Nephron (organoid): ENCODE results near the gene DSTN.

Experiments
- H3K27ac Mint-ChIP-seq, 3 experiments: 2 replicates each; pipeline ENCODE4 v1.8.0; 2020; ENCODE audit warnings: mixed read lengths in 3 of 3, mild to moderate bottlenecking in 2 of 3, moderate library complexity in 1 of 3
- H3K27me3 Mint-ChIP-seq: 2 replicates; pipeline ENCODE4 v1.8.0; 2021; ENCODE audit warnings: low read depth, mild to moderate bottlenecking, moderate library complexity, mixed read lengths
- H3K36me3 Mint-ChIP-seq: 2 replicates; pipeline ENCODE4 v1.8.0; 2020; ENCODE audit warnings: low read depth, mixed read lengths
- H3K4me1 Mint-ChIP-seq: 2 replicates; pipeline ENCODE4 v1.8.0; 2020; ENCODE audit warnings: mixed read lengths
- H3K4me3 Mint-ChIP-seq, 3 experiments: 2 replicates each; pipeline ENCODE4 v1.8.0; 2020; ENCODE audit warnings: mild to moderate bottlenecking in 3 of 3, mixed read lengths in 3 of 3, moderate library complexity in 2 of 3
- H3K9me3 Mint-ChIP-seq: 2 replicates; pipeline ENCODE4 v1.8.0; 2020; ENCODE audit warnings: mixed read lengths
- CTCF ChIP-seq, 3 experiments: fragments of 200-600 bp; sonication (generic); IDR thresholded peaks; one replicate each; pipeline ENCODE4 v1.5.0; 2021; ENCODE audit warnings: antibody characterized with exemption in 3 of 3; ENCODE audit not compliant: unreplicated experiment in 3 of 3

DSTN gene

GRCh38 chr20:17525650-17526049 is 44.2 kb upstream of the DSTN start:
- Mint-ChIP-seq H3K4me3 (no peak overlapping the region), H3K36me3 (no peaks in the 10 kb centered on the region), H3K27ac (no peak overlapping the region), H3K4me1 (peaks cover 7% of the 10 kb centered on the region), H3K27me3 (peaks cover 13% of the 10 kb centered on the region), H3K9me3 (no peaks in the 10 kb centered on the region)
- TF ChIP-seq CTCF (IDR thresholded peaks at IDR 0.05; ENCODE audit: unreplicated experiment in 3 of 3) = no peak

GRCh38 chr20:17529586-17529985 is 40.3 kb upstream of the DSTN start:
- TF ChIP-seq CTCF (IDR thresholded peaks at IDR 0.05; ENCODE audit: unreplicated experiment in 3 of 3) = no peak
- H3K9me3 Mint-ChIP-seq = no peaks in the 10 kb centered on the region
- H3K4me3 Mint-ChIP-seq = peak overlapping the region; percentile 16 to 90 (median 21)
- no peak overlapping the region for H3K27ac Mint-ChIP-seq
- peaks cover 24% of the 10 kb centered on the region for H3K4me1 Mint-ChIP-seq
- H3K36me3 Mint-ChIP-seq = no peaks in the 10 kb centered on the region
- H3K27me3 Mint-ChIP-seq = peaks cover 13% of the 10 kb centered on the region

GRCh38 chr20:17530153-17530552 is 39.7 kb upstream of the DSTN start:
- no peaks in the 10 kb centered on the region for H3K36me3 Mint-ChIP-seq
- H3K4me3 Mint-ChIP-seq = peak overlapping the region; percentile 75 to 90 (median 90)
- peaks cover 13% of the 10 kb centered on the region for H3K27me3 Mint-ChIP-seq
- peak overlapping the region; percentile 55 to 95 (median 91) for H3K27ac Mint-ChIP-seq
- no peaks in the 10 kb centered on the region for H3K9me3 Mint-ChIP-seq
- TF ChIP-seq CTCF (IDR thresholded peaks at IDR 0.05; ENCODE audit: unreplicated experiment in 3 of 3) = no peak
- peaks cover 24% of the 10 kb centered on the region for H3K4me1 Mint-ChIP-seq

- Mint-ChIP-seq H3K27me3 (peaks cover 9% of the 10 kb centered on the region), H3K27ac (peak within 1 kb of the TSS; percentile 97 to 98 (median 97)), H3K36me3 (no peaks in the 10 kb centered on the region), H3K4me3 (peak within 1 kb of the TSS; percentile 87 to 97 (median 94)), H3K4me1 (peaks cover 24% of the 10 kb centered on the region), H3K9me3 (no peaks in the 10 kb centered on the region)
- no peak for TF ChIP-seq CTCF (IDR thresholded peaks at IDR 0.05; ENCODE audit: unreplicated experiment in 3 of 3)
These were observed 38.9 kb upstream of the DSTN start, which contains the start of gene BFSP1 for GRCh38 chr20:17530716-17531664. Gene BFSP1 (minus strand): TSS chr20:17531379. CDS start chr20:17531329, 50 bp downstream.

- no peak for TF ChIP-seq CTCF (IDR thresholded peaks at IDR 0.05; ENCODE audit: unreplicated experiment in 3 of 3)
- peaks cover 9% of the 10 kb centered on the region for H3K27me3 Mint-ChIP-seq
- H3K9me3 Mint-ChIP-seq = no peaks in the 10 kb centered on the region
- H3K36me3 Mint-ChIP-seq = no peaks in the 10 kb centered on the region
- peak overlapping the region; percentile 97 to 98 (median 97) for H3K27ac Mint-ChIP-seq
- peak overlapping the region; percentile 87 to 97 (median 94) for H3K4me3 Mint-ChIP-seq
- H3K4me1 Mint-ChIP-seq = peaks cover 25% of the 10 kb centered on the region
These were observed 38.2 kb upstream of the DSTN start for GRCh38 chr20:17531665-17532025.
